Glomerular endothelial cell (primary cell): Measurements from ENCODE around the gene SARDH. TPM values are rescaled to one million over a fixed set of nuclear protein-coding genes. Genes with fewer than 3 reads are reported as not detected.

Experiments used
- DNase-seq: peaks from one replicate; pipeline ENCODE4 v3.0.0-alpha.2; 2011; ENCODE audit warnings: low read depth, low spot score; ENCODE audit errors: extremely low read depth
- total RNA-seq: library from RNA; depleted of rRNA; stranded (reverse); fragments of >200 nt; gene quantifications from 2 replicates; pipeline ENCODE4 v1.2.3, GENCODE V29; 2015

The SARDH gene, protein sequence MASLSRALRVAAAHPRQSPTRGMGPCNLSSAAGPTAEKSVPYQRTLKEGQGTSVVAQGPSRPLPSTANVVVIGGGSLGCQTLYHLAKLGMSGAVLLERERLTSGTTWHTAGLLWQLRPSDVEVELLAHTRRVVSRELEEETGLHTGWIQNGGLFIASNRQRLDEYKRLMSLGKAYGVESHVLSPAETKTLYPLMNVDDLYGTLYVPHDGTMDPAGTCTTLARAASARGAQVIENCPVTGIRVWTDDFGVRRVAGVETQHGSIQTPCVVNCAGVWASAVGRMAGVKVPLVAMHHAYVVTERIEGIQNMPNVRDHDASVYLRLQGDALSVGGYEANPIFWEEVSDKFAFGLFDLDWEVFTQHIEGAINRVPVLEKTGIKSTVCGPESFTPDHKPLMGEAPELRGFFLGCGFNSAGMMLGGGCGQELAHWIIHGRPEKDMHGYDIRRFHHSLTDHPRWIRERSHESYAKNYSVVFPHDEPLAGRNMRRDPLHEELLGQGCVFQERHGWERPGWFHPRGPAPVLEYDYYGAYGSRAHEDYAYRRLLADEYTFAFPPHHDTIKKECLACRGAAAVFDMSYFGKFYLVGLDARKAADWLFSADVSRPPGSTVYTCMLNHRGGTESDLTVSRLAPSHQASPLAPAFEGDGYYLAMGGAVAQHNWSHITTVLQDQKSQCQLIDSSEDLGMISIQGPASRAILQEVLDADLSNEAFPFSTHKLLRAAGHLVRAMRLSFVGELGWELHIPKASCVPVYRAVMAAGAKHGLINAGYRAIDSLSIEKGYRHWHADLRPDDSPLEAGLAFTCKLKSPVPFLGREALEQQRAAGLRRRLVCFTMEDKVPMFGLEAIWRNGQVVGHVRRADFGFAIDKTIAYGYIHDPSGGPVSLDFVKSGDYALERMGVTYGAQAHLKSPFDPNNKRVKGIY
- total RNA-seq = 1.3 and 3.4 TPM in 2 replicates

DNA sequence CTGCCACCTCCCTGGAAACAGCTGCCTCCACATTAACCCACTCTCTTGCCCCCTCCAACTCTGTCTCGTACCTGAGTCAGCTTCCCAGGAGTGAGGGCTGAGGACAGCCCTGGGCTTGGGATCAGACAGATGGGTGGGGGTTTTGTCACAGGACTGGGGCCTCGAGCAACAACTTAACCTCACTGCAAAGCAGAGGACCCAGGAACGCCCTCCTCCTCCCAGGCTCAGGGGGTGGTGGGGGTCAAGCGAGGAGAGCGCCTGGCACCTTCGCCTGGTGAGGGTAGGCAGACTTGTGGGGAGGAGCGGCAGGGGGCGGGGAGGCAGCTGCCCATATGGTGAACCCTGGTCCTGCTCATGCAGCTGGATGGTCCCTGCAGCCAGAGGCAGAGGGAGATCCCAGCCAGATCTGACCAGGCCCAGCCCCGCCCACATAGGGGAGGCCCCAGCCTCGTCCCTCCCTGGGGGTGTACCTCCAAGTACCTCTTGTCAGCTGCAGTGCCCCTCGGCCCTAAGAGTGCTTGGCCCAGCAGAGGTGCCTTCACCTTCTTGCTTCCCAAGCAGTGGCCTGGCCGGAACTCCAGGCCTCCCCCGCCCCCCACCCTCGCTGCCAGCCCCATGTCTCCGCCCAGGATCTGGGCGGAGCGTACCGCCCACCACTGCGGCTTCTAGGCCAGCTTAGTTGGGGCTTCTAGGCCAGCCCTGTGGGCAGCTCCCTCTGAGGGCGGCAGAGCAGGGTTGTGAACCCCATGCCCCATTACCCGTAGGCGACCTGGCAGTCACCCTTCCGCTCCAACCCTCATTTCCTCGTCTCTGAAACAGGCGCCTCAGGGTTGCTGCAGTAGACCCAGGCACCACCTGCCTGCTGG is at the start of gene SARDH:
Gene SARDH, minus strand, starts transcription at position 579 of the 866 bp plus-strand sequence. CDS start 4,179 bp downstream, outside the sequence.
- DNase-seq = no peak

DNA sequence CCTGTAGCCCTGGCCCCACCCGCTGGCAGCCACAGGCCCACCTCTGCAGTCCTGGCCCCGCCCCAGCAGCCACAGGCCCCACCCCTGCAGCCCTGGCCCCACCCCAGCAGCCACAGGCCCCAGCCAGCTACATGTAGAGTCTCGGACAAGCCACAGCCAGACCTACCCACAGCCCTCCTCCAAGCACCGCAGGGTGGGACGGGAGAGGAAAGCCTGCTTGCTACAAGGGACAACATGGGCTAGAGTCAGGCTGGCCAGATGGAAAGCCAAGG is 49.5 kb upstream of the SARDH start:
- DNase-seq = no peak

DNA sequence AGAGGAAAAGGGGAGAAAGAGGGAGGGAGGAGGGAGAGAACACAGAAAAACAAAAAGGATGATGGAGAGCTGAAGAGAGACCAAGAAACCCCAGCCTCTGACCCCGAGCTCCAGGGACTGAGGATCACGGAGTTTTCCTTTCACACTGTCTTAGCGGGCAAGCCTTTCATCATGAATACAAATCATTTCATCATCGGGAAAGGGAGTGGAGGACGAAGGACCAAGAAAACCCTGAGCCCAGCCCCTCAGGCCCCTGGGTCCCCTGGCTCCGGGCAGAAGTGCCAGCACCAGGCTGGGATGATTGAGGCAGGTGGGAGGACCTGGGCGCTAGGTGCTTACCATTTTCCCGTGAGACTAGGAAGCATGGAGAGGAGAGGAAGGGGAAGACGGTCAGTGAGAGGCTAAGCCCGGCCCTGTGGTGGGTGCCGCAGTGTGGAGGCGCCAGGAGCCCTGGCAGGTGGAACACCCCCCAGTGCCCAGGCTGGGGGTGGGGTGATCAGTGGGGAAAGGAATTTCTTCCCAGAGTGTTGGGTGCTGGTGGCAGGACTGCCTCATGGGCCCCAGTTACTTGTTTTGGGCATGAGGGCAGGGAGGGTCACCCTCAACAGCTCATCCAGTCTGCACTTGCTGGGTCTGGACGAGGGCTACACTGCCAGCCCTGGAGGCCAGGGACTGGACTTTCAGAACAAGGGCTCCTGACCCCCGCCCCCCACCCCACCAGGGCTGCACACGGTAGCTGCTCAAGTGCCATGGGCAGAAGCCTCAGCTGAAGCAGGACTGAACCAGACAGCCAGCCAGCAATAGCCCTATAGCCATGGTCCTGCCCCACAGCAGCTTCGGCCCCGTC is 49.0 kb upstream of the SARDH start:
- no peak for DNase-seq

DNA sequence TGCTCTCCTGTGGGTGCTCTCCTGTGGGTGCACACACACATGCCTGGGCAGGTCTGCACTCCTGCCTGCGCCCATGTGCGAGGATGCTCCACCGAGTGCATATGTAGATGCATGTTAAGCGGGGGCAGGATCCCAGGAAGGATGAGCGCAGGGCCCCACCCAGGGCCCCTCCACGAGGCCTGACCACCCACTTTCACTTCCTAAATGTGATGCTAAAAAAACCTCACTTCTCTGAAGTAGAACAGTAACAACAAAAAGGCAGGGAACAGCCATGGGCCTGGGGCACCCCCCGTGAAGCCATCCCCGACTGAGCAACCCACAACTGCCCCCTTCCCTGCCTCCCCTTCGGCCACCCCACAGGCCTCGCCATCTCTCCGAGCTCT is 48.2 kb upstream of the SARDH start:
- DNase-seq = no peak

DNA sequence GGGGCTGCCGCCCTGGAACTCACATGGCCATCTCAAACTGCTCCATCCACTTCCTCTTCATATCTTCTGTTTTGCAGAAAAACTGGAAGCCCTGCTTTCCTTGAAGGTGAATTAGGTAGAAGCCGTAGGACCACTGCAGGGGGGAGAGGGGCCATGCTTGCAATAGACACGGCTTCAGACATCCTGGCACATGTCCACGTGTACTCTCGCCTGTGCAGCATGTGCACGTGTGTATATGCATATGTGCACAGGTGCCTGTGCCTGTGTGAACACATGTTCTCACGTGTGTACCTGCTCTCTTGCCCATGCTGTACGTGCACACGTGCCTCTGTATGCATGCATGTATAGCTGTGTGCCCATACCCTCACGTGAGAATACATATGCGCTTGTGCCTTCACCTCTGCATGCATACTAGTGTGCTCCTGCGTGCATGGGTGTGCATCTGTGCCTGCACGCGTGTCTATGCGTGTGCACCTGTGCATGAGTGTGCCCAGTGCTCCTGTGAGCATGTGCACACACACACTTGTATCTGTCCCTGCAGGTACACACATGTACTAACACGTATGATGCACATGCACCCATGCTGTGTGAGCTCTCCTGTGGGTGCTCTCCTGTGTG is 47.7 kb upstream of the SARDH start:
- no peak for DNase-seq

DNA sequence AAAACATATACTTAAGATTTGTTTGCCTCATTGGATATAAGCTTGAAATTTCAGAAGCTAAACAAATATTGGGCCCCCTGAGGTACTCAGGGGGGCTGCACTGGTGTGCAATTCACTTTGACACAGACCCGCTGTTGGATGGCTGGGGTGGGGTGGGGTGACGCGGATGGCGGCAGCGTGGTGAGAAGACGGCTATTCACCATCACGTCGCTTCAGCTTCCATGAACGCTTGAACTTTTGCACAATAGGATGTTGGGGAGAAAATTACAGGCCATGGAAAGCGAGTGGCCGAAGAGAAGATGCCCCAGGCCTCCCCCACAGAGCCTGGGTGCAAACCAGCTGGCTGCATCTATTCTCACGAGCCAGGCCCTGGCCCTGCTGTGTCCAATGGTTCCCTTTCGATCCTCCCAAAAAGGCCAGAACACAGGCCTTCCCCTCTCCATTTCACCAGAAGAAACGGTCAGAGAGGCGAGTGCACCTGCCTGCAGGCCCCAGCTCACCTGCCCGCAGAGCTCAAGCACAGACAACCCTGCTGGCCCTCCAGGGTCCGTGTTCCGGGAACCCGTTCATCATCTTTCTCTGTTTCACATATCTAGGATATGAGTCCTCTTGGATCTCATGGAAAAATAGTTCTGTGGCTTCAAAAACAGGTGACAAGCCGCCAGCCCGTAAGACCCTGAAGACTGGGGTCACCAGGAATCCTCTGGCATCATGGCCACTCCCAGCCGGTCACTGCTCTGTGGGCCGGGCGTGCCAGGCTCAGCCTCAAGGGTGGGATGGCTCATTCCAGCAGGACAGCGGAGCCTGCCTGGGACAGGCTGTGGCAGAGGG is 46.8 kb upstream of the SARDH start:
- no peak for DNase-seq

DNA sequence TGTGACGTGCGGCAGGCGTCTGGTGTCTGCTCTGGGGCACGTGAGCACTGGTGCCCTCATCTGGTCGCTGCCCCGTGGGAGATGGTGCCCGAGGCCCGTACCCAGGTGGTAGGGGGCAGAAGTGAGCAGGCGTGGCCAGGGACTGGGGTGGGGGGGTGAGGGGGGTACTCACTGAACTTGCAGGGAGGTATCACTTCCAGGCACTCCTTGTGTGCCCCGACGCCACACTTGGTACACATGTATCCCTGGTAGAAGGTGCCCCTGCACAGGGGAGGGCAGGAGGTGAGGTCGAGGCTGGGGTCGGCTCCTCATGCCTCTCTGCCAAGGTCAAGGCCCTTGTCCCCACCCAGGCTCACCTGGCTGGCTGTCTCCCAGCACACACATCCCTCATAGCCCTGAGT is 45.2 kb upstream of the SARDH start:
- DNase-seq = no peak

DNA sequence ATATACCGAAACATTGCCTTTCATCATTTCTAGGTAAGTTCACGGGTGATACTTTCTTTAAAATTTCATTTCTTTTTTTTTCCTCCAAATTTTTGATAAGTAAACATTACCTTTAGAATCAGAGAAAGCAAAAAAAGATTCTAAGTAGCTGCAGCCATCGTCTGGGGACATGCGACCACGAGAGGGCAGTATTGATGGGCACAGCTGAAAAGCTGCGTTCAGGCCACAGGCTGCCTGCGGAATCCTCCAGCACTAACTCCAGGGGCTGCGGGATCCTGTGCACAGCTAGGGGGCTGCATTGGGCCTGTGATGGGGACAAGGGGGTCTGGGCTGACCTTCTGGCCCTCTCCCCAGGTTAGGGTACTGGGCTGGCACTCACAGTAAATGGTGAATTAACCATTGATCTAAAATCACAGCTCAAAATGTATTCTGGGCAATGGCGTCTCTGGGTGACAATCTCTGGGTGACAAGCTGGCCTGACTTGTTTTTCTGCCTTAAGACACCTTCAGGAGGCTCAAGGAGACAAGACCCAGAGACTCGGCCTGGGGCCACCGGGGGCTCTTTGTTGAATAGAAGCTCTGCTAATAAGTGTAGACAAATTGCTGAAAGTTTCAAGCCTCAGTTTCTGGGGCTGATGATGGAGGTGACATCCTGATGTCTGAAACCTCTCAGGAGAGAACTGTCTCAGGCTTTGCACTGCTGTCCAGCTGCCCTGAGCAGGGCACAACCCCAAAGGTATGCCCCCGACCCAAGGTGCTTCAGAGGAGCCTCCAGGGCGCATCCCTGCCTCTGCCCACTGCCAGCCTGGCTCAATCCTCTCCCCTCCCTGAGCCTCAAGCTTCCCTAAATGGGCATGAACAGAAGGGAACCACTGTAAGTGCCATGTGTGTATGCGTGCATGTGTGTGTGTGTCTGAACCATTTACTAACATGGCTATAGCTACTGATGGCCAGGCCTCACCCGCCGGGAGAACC is 44.3 kb upstream of the SARDH start:
- peak; percentile 37 for DNase-seq

DNA sequence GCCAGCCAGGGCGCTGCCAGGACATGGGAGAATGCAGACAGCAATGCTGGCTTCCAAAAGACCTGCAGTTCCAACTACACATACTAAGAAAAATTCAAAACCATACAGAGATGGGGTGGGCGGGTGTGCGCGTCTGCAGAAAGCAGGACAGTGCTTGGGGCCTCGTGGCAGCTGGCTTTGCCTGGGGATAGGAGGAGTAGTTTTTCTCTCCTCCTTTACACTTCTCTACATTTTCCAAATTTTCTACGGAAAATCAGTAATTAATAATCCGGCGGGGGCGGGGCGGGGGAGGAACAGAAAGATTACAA is 43.6 kb upstream of the SARDH start:
- no peak for DNase-seq

DNA sequence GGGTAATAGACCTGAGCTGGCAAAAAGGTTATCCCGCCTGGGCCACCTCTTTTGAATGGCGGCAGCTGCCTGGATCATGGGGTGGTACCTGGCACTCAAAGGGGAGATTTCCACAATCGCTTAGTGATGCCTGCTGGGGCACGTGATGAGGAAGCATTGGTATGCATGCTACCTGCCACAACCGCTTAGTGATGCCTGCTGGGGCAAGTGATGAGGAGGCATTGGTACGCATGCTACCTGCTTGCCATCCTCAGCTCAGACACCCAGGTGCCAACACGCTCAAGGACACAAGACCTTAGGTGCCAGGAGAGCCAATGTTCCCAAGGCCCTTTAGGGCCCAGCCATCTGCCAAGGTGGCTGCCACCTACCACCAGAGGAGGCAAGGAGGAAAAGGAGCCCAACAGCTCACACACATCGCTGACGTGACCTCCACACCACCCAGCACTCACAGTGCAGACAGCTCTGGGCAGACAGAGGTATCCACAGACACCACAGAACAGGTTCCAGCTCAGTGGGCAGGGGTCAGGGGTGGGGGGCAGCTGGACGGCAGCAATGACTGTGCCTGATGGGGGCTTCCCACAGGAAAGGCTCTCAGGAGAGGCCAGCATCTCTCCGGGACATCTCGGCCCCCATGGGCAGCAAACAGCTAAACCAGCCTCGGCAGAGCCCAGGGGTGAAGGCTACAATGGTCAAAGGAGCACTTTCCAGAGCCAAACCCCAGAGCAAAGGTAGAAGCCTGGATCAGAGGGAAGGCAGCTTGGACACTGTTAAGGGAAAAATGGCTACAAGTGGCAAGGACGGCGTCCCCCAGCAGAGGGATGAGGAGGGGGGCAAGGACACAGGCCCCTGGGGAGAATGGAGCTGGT is 43.0 kb upstream of the SARDH start:
- no peak for DNase-seq

DNA sequence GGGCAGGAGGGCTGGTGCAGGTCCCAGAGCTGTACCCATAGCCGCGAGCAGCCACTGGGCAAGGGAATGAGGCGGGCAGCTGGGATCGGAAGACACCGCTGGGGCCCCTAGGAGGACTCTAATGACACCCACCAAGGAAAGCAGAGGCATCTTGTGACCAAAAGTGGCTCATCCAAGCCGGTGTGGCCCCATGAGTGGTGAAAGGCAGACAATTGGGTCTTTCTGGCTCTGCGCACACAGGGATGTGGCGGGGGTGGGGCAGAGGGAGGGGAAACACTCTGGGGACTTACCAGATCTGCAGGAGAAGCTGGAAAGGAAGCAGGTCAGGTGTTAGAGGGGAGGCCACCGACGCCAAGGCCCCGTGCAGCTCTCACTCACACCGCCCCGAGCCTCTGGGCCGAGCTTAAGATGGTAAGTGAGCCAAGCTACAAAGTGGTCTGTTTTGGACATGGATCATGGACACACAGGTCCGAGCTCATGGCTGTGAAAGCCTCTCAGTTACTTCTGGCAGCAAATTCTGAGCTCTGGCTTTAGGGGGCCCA is 42.3 kb upstream of the SARDH start:
- DNase-seq = no peak

DNA sequence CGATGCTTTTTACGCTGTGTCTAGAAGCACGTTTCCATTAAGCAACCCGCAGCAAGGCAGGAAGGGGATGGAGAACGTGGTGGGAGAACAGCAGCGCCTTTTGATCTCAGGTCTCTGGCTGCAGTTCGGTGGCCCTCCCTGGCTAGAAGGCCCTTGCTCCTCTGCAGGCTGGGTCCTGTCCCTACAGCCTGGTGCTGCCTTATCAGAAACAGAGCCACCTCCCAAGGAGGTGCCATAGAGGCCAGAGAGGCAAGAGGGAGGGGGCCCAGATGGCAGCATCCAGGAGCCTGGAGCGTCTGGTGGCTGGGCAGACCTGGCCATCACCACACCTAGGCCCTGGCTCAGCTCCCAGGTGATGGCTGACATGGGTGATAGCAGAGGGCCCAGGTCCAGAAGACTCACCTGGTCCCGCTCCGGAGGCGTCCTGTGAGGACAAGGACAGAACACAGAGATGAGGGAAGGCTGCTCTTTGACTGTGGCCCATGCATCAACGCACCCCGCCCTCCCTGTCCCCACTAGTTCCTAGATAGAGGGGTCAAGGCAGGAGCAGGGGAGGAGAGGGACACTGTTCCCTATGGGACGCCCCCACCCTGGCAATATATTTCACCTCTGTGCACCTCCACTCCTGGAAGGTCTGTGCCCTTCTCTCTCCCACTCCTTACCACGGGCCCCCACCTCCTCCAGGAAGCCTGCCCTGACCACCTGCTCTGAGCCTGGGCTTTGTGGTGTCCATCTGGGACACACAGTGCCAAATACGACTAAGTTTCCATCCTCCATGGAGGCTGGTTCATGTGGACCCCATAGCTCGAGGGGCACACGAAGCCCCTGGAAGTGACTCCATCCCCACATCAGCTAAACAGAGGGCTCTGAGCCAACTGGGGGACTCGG is 41.6 kb upstream of the SARDH start:
- no peak for DNase-seq

DNA sequence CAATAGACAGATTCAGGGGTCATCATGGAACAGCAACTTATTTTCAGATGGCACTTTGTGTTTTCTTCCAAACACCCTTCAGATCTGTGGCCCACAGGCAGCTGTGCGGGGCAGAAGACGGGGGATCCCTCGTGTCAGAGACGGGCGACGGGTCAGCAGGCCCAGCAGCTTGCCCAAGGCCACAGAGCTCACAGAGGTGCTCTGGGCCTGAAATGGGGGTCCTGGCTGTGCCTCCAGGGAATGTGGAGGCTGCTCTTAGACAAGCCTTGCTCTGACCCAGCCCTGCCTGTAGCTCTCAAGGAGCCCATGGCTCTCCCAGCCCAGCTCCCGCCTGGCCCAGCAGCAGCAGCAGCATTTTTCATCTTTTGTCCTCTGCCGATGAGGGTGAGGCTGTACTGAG is 40.9 kb upstream of the SARDH start:
- DNase-seq = no peak

DNA sequence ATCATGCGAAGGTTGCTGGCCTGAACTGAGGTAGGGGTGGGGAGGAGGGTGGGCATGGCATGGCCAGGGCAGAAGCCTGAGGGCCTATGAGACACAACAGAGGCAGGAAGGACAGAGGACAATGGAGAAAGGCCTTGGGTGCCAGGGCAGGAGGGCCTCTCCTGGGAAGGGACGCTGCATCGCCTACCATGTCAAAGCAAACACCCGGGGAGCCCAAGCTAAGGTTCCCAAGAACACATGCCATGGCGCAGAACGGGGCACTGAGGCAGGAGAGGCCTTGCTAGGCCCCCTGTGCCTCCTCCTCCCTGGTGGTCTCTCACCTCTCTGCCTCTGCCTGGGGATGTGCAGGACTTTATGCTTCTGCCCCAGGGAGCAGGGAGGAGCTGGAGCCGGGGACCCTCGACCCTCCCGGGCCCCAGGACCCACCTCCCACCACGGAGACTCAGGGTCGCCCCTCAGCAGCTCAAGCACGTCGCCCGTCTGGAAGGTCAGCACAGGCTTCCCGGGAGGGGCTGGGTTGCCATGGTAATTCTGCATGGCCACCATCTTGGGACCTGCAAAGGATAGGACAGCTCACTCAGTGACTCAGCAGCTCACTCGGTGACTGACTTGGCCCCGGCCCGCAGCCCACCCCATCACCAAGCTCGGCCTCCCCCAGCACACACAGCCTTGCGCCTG is 40.3 kb upstream of the SARDH start:
- no peak for DNase-seq

DNA sequence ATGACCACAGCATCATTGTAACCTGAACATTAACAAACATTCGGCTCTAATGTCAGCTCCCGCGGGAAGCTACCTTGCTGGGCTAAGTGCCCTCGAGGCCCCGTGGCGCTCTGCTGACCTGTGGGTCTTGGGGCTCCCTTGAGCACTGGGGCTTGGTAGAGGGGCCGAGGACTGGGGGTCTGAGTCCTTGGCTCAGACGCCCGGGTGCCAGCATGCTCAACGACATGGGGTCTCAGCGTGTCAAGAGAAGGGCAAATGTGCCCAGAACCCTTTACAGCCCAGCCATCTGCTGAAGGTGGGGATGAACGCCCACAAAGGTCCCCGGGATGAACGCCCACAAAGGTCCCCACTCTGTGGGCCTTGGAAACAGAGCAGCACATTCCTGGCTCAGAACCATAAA is 39.7 kb upstream of the SARDH start:
- no peak for DNase-seq
